Transverse colon (tissue), 4 donors: ENCODE data around the gene KCNJ6. TPM values are rescaled to one million over a fixed set of nuclear protein-coding genes. Genes with fewer than 3 reads are reported as not detected.

Source experiments
- DNase-seq: peaks from one replicate; pipeline ENCODE4 v3.0.0-alpha.2; 2019
- H3K27ac ChIP-seq, 4 donors: fragments of 200-600 bp; sonication (generic); 2 replicates each; pipeline ENCODE4 v1.5.1; 2016 to 2018; ENCODE audit warnings: inconsistent platforms in 4 of 4
- H3K27me3 ChIP-seq: fragments of 200-600 bp; sonication (generic); 2 replicates; pipeline ENCODE4 v1.5.1; 2017; ENCODE audit warnings: inconsistent platforms
- H3K36me3 ChIP-seq, 4 donors: fragments of 200-600 bp; sonication (generic); 2 replicates each; pipeline ENCODE4 v1.5.1; 2017 to 2019; ENCODE audit warnings: inconsistent platforms in 4 of 4
- H3K4me1 ChIP-seq, 4 donors: fragments of 200-600 bp; sonication (generic); 2 replicates each; pipeline ENCODE4 v1.5.1; 2017 to 2020; ENCODE audit warnings: inconsistent platforms in 4 of 4
- H3K4me3 ChIP-seq, 4 donors: fragments of 200-600 bp; sonication (generic); 1 replicate in 1 of 4; 2 replicates in 3 of 4; pipeline versions ENCODE4 v1.5.1 to v1.6.1; 2017 to 2019; ENCODE audit warnings: inconsistent platforms in 4 of 4
- H3K9me3 ChIP-seq, 2 donors: fragments of 200-600 bp; sonication (generic); 2 replicates each; pipeline ENCODE4 v1.5.1; 2017 to 2019; ENCODE audit warnings: inconsistent platforms in 2 of 2
- CTCF ChIP-seq, 5 experiments: fragments of 200-600 bp in 3 of 5; fragments of 450-650 bp in 2 of 5; sonication (generic) in 3 of 5; IDR thresholded peaks; 1 replicate in 2 of 5; 2 replicates in 3 of 5; pipeline ENCODE4 v1.5.1; 2016 to 2017; ENCODE audit warnings: antibody characterized with exemption in 5 of 5, inconsistent platforms in 3 of 5, mild to moderate bottlenecking in 2 of 5, moderate library complexity in 1 of 5
- EP300 ChIP-seq: sonication (generic); formaldehyde crosslinking; IDR thresholded peaks from one replicate; pipeline ENCODE4 v1.6.1; 2017; ENCODE audit warnings: antibody characterized with exemption, low read depth
- POLR2A ChIP-seq: fragments of 450-650 bp; IDR thresholded peaks from one replicate; pipeline ENCODE4 v1.6.1; 2016; ENCODE audit warnings: antibody characterized with exemption, mild to moderate bottlenecking, moderate library complexity
- POLR2AphosphoS5 ChIP-seq, 3 donors: sonication (generic); formaldehyde crosslinking; IDR thresholded peaks; one replicate each; pipeline ENCODE4 v1.6.1; 2016; ENCODE audit warnings: antibody characterized with exemption in 3 of 3
- WGBS, 2 donors: methylation state at CpG; one replicate each; pipeline ENCODE4 v1.1.5; 2018; ENCODE audit warnings: low coverage in 1 of 2; 5-methylcytosine and 5-hydroxymethylcytosine counted together
- in situ Hi-C, 4 donors: fragments of 200-750 bp; cut with MboI; loops; one replicate each; pipeline versions ENCODE4 v1.15.0 to v1.15.1; 2017; ENCODE audit warnings: low sequenced_read_pairs in 3 of 4, low pct_ligation_motif_present in 1 of 4, low pct_unique_long_range_greater_than_20kb in 1 of 4
- intact Hi-C: fragments of 100-400 bp; cut with DNase I; formaldehyde crosslinking; loops from one replicate; pipeline ENCODE4 v1.15.1; 2023; ENCODE audit warnings: low total_unique reads
- total RNA-seq, 4 donors: library from RNA; depleted of rRNA; stranded (reverse); fragments of >200 nt; gene quantifications; one replicate each; pipeline ENCODE4 v1.1.0, GENCODE V29; 2016

KCNJ6 gene
- total RNA-seq, 4 donors from 2014 or later = 0.14 to 0.16 TPM; not detected in 2

- WGBS, 2 donors = 75 to 82% methylated on average over 3 of the region's 3 CpGs
- Histone ChIP-seq H3K9me3 (no peaks in the 10 kb centered on the region), H3K27me3 (peaks cover 13% of the 10 kb centered on the region), H3K27ac (no peak overlapping the region), H3K36me3 (no peaks in the 10 kb centered on the region), H3K4me1 (no peaks in the 10 kb centered on the region), H3K4me3 (no peak overlapping the region)
- DNase-seq = no peak
- in situ Hi-C loops = no loop called here
- no peak for TF ChIP-seq POLR2A
- no peak for TF ChIP-seq POLR2AphosphoS5 (IDR thresholded peaks at IDR 0.05)
- no peak for TF ChIP-seq CTCF (IDR thresholded peaks at IDR 0.05)
- no peak for TF ChIP-seq EP300
- intact Hi-C loops = no loop called here
Measured at GRCh38 chr21:37877888-37878684, 38.2 kb downstream of the KCNJ6 start.

GRCh38 chr21:37877171-37877570 is 39.1 kb downstream of the KCNJ6 start:
- H3K27me3 ChIP-seq = peaks cover 13% of the 10 kb centered on the region
- no peak overlapping the region for H3K27ac ChIP-seq
- in situ Hi-C loops = no loop called here
- 80 to 89% methylated on average over 1 of the region's 1 CpG for WGBS, 2 donors
- no peaks in the 10 kb centered on the region for H3K4me1 ChIP-seq
- intact Hi-C loops = no loop called here
- H3K36me3 ChIP-seq = no peaks in the 10 kb centered on the region
- no peaks in the 10 kb centered on the region for H3K9me3 ChIP-seq
- TF ChIP-seq POLR2AphosphoS5 (IDR thresholded peaks at IDR 0.05) (no peak), CTCF (IDR thresholded peaks at IDR 0.05) (no peak), EP300 (no peak), POLR2A (no peak)
- DNase-seq = no peak
- H3K4me3 ChIP-seq = no peak overlapping the region

GRCh38 chr21:37876561-37876960 is 39.7 kb downstream of the KCNJ6 start:
- in situ Hi-C loops = no loop called here
- TF ChIP-seq POLR2A (no peak), CTCF (IDR thresholded peaks at IDR 0.05) (no peak), EP300 (no peak), POLR2AphosphoS5 (IDR thresholded peaks at IDR 0.05) (no peak)
- no peak overlapping the region for H3K27ac ChIP-seq

GRCh38 chr21:37874904-37875780 is 41.1 kb downstream of the KCNJ6 start:
- Histone ChIP-seq H3K9me3 (no peaks in the 10 kb centered on the region), H3K4me1 (no peaks in the 10 kb centered on the region), H3K4me3 (no peak overlapping the region), H3K27ac (no peak overlapping the region), H3K36me3 (no peaks in the 10 kb centered on the region), H3K27me3 (peaks cover 8% of the 10 kb centered on the region)
- intact Hi-C loops (no loop called here), in situ Hi-C loops (no loop called here)
- no peak for TF ChIP-seq POLR2AphosphoS5 (IDR thresholded peaks at IDR 0.05)
- no peak for TF ChIP-seq POLR2A
- no peak for TF ChIP-seq EP300
- TF ChIP-seq CTCF (IDR thresholded peaks at IDR 0.05) = no peak
- no peak for DNase-seq
- WGBS, 2 donors = 55 to 75% methylated on average over 8 to 10 of the region's 10 CpGs

More at GRCh38 chr21:37876561-37876960, 39.7 kb downstream of the KCNJ6 start:
- no peak for DNase-seq
- Histone ChIP-seq H3K9me3 (no peaks in the 10 kb centered on the region), H3K4me3 (no peak overlapping the region), H3K27me3 (peaks cover 13% of the 10 kb centered on the region), H3K4me1 (no peaks in the 10 kb centered on the region), H3K36me3 (no peaks in the 10 kb centered on the region)
- intact Hi-C loops = no loop called here
- WGBS, 2 donors = 76 to 80% methylated on average over 1 of the region's 1 CpG
